PFSK-1 (cell line): ENCODE measurements around the gene LRRC4C.

Source experiments
- FOXP2 ChIP-seq: optimal IDR thresholded peaks from 2 replicates; pipeline ENCODE3; 2011; ENCODE audit warnings: borderline replicate concordance, control low read depth, inconsistent platforms; ENCODE audit not compliant: insufficient read depth; ENCODE audit errors: extremely low read length, extremely low read depth
- POLR2AphosphoS5 ChIP-seq: IDR thresholded peaks from 2 replicates; pipeline ENCODE4 v1.6.1; 2012; ENCODE audit warnings: low read depth, mild to moderate bottlenecking, control low read depth, low read length, moderate library complexity
- REST ChIP-seq, 2 experiments: IDR thresholded peaks; 2 replicates each; pipeline versions ENCODE4 v1.6.1 to v1.8.0; 2011 to 2012; ENCODE audit warnings: low read depth in 2 of 2, low read length in 2 of 2, control low read depth in 1 of 2, inconsistent platforms in 1 of 2, mild to moderate bottlenecking in 1 of 2, moderate library complexity in 1 of 2; ENCODE audit not compliant: insufficient read depth in 1 of 2
- SIN3A ChIP-seq: IDR thresholded peaks from 2 replicates; pipeline ENCODE4 v1.6.1; 2012; ENCODE audit warnings: mild to moderate bottlenecking, low read length, moderate library complexity, borderline replicate concordance; ENCODE audit not compliant: insufficient read depth
- TAF1 ChIP-seq: IDR thresholded peaks from 2 replicates; pipeline ENCODE4 v1.6.1; 2012; ENCODE audit warnings: low read length, control low read depth, borderline replicate concordance; ENCODE audit not compliant: insufficient read depth

Gene LRRC4C

GRCh38 chr11:40882301-40882700 is 577.2 kb downstream of the LRRC4C start:
- TF ChIP-seq SIN3A (no peak), TAF1 (no peak), FOXP2 (no peak), REST (IDR thresholded peaks at IDR 0.05; ENCODE audit: insufficient read depth in 1 of 2, low read depth in 2 of 2, low read length in 2 of 2) (no peak), POLR2AphosphoS5 (no peak)

GRCh38 chr11:40879911-40880310 is 579.5 kb downstream of the LRRC4C start:
- TF ChIP-seq FOXP2, result no peak
- TF ChIP-seq TAF1, result no peak
- TF ChIP-seq POLR2AphosphoS5, result no peak

- TF ChIP-seq FOXP2 (no peak), TAF1 (no peak), SIN3A (no peak), REST (IDR thresholded peaks at IDR 0.05; ENCODE audit: insufficient read depth in 1 of 2, low read depth in 2 of 2, low read length in 2 of 2) (no peak), POLR2AphosphoS5 (no peak)
These were observed 581.5 kb downstream of the LRRC4C start for GRCh38 chr11:40877981-40878380.

- no peak for TF ChIP-seq TAF1
These were observed 582.2 kb downstream of the LRRC4C start for GRCh38 chr11:40877256-40877655.

- TF ChIP-seq POLR2AphosphoS5, result no peak
- no peak for TF ChIP-seq TAF1
- TF ChIP-seq REST (IDR thresholded peaks at IDR 0.05; ENCODE audit: insufficient read depth in 1 of 2, low read depth in 2 of 2, low read length in 2 of 2), result no peak
- TF ChIP-seq FOXP2, result no peak
- no peak for TF ChIP-seq SIN3A
These were observed 591.3 kb downstream of the LRRC4C start for GRCh38 chr11:40867991-40868632.

- TF ChIP-seq TAF1 (no peak), POLR2AphosphoS5 (no peak), SIN3A (no peak), REST (IDR thresholded peaks at IDR 0.05; ENCODE audit: insufficient read depth in 1 of 2, low read depth in 2 of 2, low read length in 2 of 2) (no peak), FOXP2 (no peak)
These were observed 616.6 kb downstream of the LRRC4C start for GRCh38 chr11:40842750-40843339.
